ENCODE measurements around the gene TRAK2.
"Not testable (repeated sequence)": the region's sequence is repeated elsewhere in the genome, so short reads cannot be mapped to it uniquely, and the experiment has no call there.

TRAK2 gene

GRCh38 chr2:201448061-201448460 lies 3.2 kb downstream of the TRAK2 start:
- DNase-seq (ENCODE audit: extremely low read depth, insufficient read length), result no peak
- TF ChIP-seq, protein P1, sequence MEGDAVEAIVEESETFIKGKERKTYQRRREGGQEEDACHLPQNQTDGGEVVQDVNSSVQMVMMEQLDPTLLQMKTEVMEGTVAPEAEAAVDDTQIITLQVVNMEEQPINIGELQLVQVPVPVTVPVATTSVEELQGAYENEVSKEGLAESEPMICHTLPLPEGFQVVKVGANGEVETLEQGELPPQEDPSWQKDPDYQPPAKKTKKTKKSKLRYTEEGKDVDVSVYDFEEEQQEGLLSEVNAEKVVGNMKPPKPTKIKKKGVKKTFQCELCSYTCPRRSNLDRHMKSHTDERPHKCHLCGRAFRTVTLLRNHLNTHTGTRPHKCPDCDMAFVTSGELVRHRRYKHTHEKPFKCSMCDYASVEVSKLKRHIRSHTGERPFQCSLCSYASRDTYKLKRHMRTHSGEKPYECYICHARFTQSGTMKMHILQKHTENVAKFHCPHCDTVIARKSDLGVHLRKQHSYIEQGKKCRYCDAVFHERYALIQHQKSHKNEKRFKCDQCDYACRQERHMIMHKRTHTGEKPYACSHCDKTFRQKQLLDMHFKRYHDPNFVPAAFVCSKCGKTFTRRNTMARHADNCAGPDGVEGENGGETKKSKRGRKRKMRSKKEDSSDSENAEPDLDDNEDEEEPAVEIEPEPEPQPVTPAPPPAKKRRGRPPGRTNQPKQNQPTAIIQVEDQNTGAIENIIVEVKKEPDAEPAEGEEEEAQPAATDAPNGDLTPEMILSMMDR (IDR thresholded peaks at IDR 0.05; ENCODE audit: insufficient read depth, low read length, poor library complexity, severe bottlenecking), result no peak
- no peaks in the 10 kb centered on the region for H3K36me3 ChIP-seq (ENCODE audit: control insufficient read depth, insufficient read depth, low read length)
- no peaks in the 10 kb centered on the region for H3K27me3 ChIP-seq (replicated peaks; ENCODE audit: control insufficient read depth, insufficient read depth, low read length)
- H3K4me3 ChIP-seq (replicated peaks; ENCODE audit: low read depth, low read length), result no peak overlapping the region

- no peak overlapping the region for H3K4me3 ChIP-seq (replicated peaks; ENCODE audit: low read depth, low read length)
- DNase-seq (ENCODE audit: extremely low read depth, insufficient read length), result no peak
- no peaks in the 10 kb centered on the region for H3K36me3 ChIP-seq (ENCODE audit: control insufficient read depth, insufficient read depth, low read length)
- TF ChIP-seq, protein P1 (IDR thresholded peaks at IDR 0.05; ENCODE audit: insufficient read depth, low read length, poor library complexity, severe bottlenecking), result no peak
- no peaks in the 10 kb centered on the region for H3K27me3 ChIP-seq (replicated peaks; ENCODE audit: control insufficient read depth, insufficient read depth, low read length)
Measured at GRCh38 chr2:201447086-201447485, 4.2 kb downstream of the TRAK2 start.

DNA sequence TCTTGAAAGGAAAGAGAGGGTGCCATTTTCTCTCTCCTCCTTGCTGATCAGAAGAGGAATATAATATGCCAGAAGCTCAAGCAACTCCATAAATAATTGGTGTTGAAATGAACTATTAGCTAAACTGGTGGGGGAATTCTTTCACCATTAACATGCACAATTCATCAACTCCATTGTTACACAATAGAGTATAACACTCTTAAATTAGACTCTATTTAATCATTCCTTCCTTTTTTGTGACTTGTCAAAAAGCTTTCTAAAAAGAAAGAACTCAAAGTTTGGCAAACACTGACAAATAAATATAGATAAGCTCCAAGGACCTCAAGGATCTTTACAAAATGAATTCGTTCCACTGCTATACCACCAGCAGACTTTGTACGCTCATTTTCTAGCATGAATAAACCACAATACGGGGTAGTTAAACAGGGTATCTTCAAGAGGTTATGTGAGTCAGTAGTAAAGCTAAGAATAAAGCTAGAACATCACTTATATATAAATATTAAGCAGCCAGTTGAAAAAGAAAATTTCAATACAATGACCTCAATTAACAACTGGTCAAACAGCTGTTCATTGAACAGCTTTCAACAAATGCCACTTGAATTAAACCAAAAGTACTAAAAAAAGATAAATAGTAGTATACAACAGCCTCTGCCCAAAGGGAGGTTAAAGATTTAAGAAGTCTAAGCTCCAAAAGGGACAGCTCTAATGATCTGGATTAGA lies 6.4 kb downstream of the TRAK2 start:
- Histone ChIP-seq H3K4me3 (replicated peaks; ENCODE audit: low read depth, low read length) (no peak overlapping the region), H3K27me3 (replicated peaks; ENCODE audit: control insufficient read depth, insufficient read depth, low read length) (no peaks in the 10 kb centered on the region), H3K36me3 (ENCODE audit: control insufficient read depth, insufficient read depth, low read length) (no peaks in the 10 kb centered on the region)
- no peak for DNase-seq (ENCODE audit: extremely low read depth, insufficient read length)
- TF ChIP-seq, protein P1 (IDR thresholded peaks at IDR 0.05; ENCODE audit: insufficient read depth, low read length, poor library complexity, severe bottlenecking), result no peak

DNA sequence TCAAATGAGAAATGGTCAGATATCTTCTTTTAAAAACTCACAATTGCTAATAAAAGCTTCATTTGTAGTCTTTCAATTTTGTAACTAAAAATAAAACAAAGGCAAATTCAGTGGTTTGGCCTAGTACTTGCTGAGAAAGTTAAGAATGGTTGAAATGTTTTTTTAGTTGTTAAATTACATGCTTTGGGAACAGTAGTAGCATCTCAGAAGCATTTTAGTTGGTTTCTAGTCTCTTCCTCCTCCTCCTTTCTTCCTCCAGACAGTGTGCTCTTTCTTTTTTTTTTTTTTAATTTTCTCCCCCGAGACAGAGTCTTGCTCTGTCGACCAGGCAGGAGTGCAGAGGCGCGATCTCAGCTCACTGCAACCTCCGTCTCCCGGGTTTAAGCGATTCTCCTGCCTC lies 9.8 kb downstream of the TRAK2 start:
- no peaks in the 10 kb centered on the region for H3K36me3 ChIP-seq (ENCODE audit: control insufficient read depth, insufficient read depth, low read length)
- TF ChIP-seq, protein P1 (IDR thresholded peaks at IDR 0.05; ENCODE audit: insufficient read depth, low read length, poor library complexity, severe bottlenecking), result no peak
- no peak overlapping the region; the same call in 1 of the 2 replicates for H3K4me3 ChIP-seq (replicated peaks; ENCODE audit: low read depth, low read length)
- H3K27me3 ChIP-seq (replicated peaks; ENCODE audit: control insufficient read depth, insufficient read depth, low read length), result no peaks in the 10 kb centered on the region
- DNase-seq (ENCODE audit: extremely low read depth, insufficient read length), result no peak

- no peaks in the 10 kb centered on the region for H3K27me3 ChIP-seq (replicated peaks; ENCODE audit: control insufficient read depth, insufficient read depth, low read length)
- H3K36me3 ChIP-seq (ENCODE audit: control insufficient read depth, insufficient read depth, low read length), result no peaks in the 10 kb centered on the region
- TF ChIP-seq, protein P1 (IDR thresholded peaks at IDR 0.05; ENCODE audit: insufficient read depth, low read length, poor library complexity, severe bottlenecking), result no peak
- H3K4me3 ChIP-seq (replicated peaks; ENCODE audit: low read depth, low read length), result no peak overlapping the region
- DNase-seq (ENCODE audit: extremely low read depth, insufficient read length), result no peak
Measured at GRCh38 chr2:201440182-201440581, 11.1 kb downstream of the TRAK2 start.

DNA sequence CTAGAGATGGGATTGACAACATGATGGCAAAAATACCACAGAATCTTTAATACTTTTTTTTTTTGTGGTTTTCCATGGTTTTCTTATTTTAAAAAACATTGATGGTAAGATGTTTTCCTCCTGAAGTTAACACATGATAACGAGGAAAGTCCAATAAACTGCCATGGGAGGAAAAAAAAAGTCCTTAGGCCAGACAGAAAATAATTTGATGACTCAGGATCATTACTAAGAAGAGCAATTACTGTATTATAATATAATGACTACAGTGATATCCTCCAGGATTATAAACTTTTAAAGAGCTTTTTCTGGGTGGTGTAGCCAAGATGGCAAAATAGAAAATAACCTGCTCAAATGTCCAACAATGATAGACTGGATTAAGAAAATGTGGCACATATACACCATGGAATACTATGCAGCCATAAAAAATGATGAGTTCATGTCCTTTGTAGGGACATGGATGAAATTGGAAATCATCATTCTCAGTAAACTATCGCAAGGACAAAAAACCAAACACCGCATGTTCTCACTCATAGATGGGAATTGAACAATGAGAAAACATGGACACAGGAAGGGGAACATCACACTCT lies 11.8 kb downstream of the TRAK2 start:
- H3K36me3 ChIP-seq (ENCODE audit: control insufficient read depth, insufficient read depth, low read length); H3K27me3 ChIP-seq (replicated peaks; ENCODE audit: control insufficient read depth, insufficient read depth, low read length); DNase-seq (ENCODE audit: extremely low read depth, insufficient read length); H3K4me3 ChIP-seq (replicated peaks; ENCODE audit: low read depth, low read length): not testable (repeated sequence)

All from GM06990 (cell line).